Stimulated activated CD4-positive, alpha-beta T cell treated with anti-CD3 and anti-CD28 coated beads, TNF-alpha, amount 100 ng/mL, for 24 hours (primary cell): ENCODE data around the gene ZNF512B.
A peak's percentile ranks its signal among the peaks of the same experiment; 100 is the strongest.
"Not testable (repeated sequence)": the region's sequence is repeated elsewhere in the genome, so short reads cannot be mapped to it uniquely, and the experiment has no call there.

Source experiments
- DNase-seq, 3 experiments: peaks; one replicate each; pipeline ENCODE4 v3.0.0-alpha.2; 2020; ENCODE audit warnings: low read depth in 3 of 3

Gene ZNF512B

GRCh38 chr20:63963784-63964301 is 5.9 kb downstream of the ZNF512B start:
- no peak for DNase-seq

- DNase-seq = no peak
Observed at GRCh38 chr20:63963348-63963741, 6.4 kb downstream of the ZNF512B start.

- no peak for DNase-seq
Observed at GRCh38 chr20:63962426-63963347, 7.0 kb downstream of the ZNF512B start.

GRCh38 chr20:63961664-63962425 is 7.9 kb downstream of the ZNF512B start:
- DNase-seq = no peak

- not testable (repeated sequence) for DNase-seq
Observed at GRCh38 chr20:63960654-63961621, 8.8 kb downstream of the ZNF512B start.

GRCh38 chr20:63959699-63960075 is 10.0 kb downstream of the ZNF512B start:
- no peak for DNase-seq

GRCh38 chr20:63958964-63959698 is 10.6 kb downstream of the ZNF512B start:
- no peak for DNase-seq

GRCh38 chr20:63958471-63958870 is 11.3 kb downstream of the ZNF512B start:
- DNase-seq = no peak

- peak in 1 of 3 experiments; percentile 66 for DNase-seq
Observed at GRCh38 chr20:63957690-63958441, 11.9 kb downstream of the ZNF512B start.

GRCh38 chr20:63957004-63957689 is 12.6 kb downstream of the ZNF512B start:
- peak in 2 of 3 experiments; percentile 60 to 71 for DNase-seq

GRCh38 chr20:63956664-63957003 is 13.1 kb downstream of the ZNF512B start:
- DNase-seq = no peak

- DNase-seq = peak; percentile 76 to 87 (median 76)
Observed at GRCh38 chr20:63955827-63956663, 13.7 kb downstream of the ZNF512B start, which contains the start of gene UCKL1. Gene UCKL1, minus strand, starts transcription at chr20:63956416. Its CDS starts 44 bp downstream, at chr20:63956372.

GRCh38 chr20:63955281-63955826 is 14.4 kb downstream of the ZNF512B start:
- DNase-seq = peak in 1 of 3 experiments; percentile 36

- no peak for DNase-seq
Observed at GRCh38 chr20:63953764-63954429, 15.8 kb downstream of the ZNF512B start.

GRCh38 chr20:63952769-63953168 is 17.0 kb downstream of the ZNF512B start:
- DNase-seq = no peak

GRCh38 chr20:63952210-63952535 is 17.6 kb downstream of the ZNF512B start:
- no peak for DNase-seq

GRCh38 chr20:63951398-63952209 is 18.1 kb downstream of the ZNF512B start:
- no peak for DNase-seq
